ENCODE results near the gene IL27RA. TPM values are rescaled to one million over a fixed set of nuclear protein-coding genes. Genes with fewer than 3 reads are reported as not detected.

Gene IL27RA
- total RNA-seq, 2 experiments from 2014 or later, result 49.8 to 52.0 TPM

GRCh38 chr19:13989487-13989886 is 42.1 kb upstream of the IL27RA start:
- H3K9me3 Mint-ChIP-seq (ENCODE audit: low read depth), result no peaks in the 10 kb centered on the region
- ChIA-PET CTCF (no interaction called here), POLR2A (interaction anchor here (1.1 to 1.4 kb wide), 2 partner anchors 17 to 19 kb away, joined by 3 to 4 read pairs; no protein-coding TSS in a partner anchor)
- H3K27me3 Mint-ChIP-seq, result no peaks in the 10 kb centered on the region
- H3K4me3 Mint-ChIP-seq, result no peak overlapping the region
- ATAC-seq (no peak), DNase-seq (no peak)
- H3K4me1 Mint-ChIP-seq, result peaks cover 51% of the 10 kb centered on the region
- intact Hi-C loops (cut with DNase I, micrococcal nuclease), result loop anchor here in 1 of 2 experiments (5.0 kb wide), 2 partner anchors 37 to 43 kb away; partner anchors contain the start of genes DCAF15 and IL27RA
- peak overlapping the region; percentile 66 for H3K27ac Mint-ChIP-seq
- H3K36me3 Mint-ChIP-seq (ENCODE audit: low read depth), result peaks cover 27% of the 10 kb centered on the region

GRCh38 chr19:13990085-13990484 is 41.5 kb upstream of the IL27RA start:
- Mint-ChIP-seq H3K36me3 (ENCODE audit: low read depth) (peaks cover 29% of the 10 kb centered on the region), H3K27ac (peak overlapping the region; percentile 10), H3K4me3 (no peak overlapping the region), H3K27me3 (no peaks in the 10 kb centered on the region), H3K4me1 (peaks cover 46% of the 10 kb centered on the region), H3K9me3 (ENCODE audit: low read depth) (no peaks in the 10 kb centered on the region)
- intact Hi-C loops (cut with DNase I, micrococcal nuclease), result no loop called here
- DNase-seq, result no peak
- CTCF ChIA-PET, result no interaction called here
- ATAC-seq, result no peak
- POLR2A ChIA-PET, result interaction anchor here (1.1 kb wide), 1 partner anchor 18 kb away, joined by 4 read pairs; no protein-coding TSS in a partner anchor

GRCh38 chr19:13992025-13992424 is 39.5 kb upstream of the IL27RA start:
- H3K36me3 Mint-ChIP-seq (ENCODE audit: low read depth), result peaks cover 29% of the 10 kb centered on the region
- H3K4me3 Mint-ChIP-seq, result no peak overlapping the region
- peaks cover 29% of the 10 kb centered on the region for H3K4me1 Mint-ChIP-seq
- DNase-seq (no peak), ATAC-seq (no peak)
- no peaks in the 10 kb centered on the region for H3K27me3 Mint-ChIP-seq
- ChIA-PET POLR2A (no interaction called here), CTCF (interaction anchor here (1.3 to 2.3 kb wide), 2 partner anchors 56 to 60 kb away, joined by 4 read pairs; no protein-coding TSS in a partner anchor)
- no peak overlapping the region for H3K27ac Mint-ChIP-seq
- intact Hi-C loops (cut with DNase I, micrococcal nuclease), result no loop called here
- no peaks in the 10 kb centered on the region for H3K9me3 Mint-ChIP-seq (ENCODE audit: low read depth)

GRCh38 chr19:13993590-13994300 is 37.8 kb upstream of the IL27RA start:
- intact Hi-C loops (cut with DNase I, micrococcal nuclease), result no loop called here
- Mint-ChIP-seq H3K27ac (no peak overlapping the region), H3K9me3 (ENCODE audit: low read depth) (peaks cover 1% of the 10 kb centered on the region), H3K4me3 (no peak overlapping the region), H3K4me1 (peaks cover 15% of the 10 kb centered on the region), H3K27me3 (no peaks in the 10 kb centered on the region), H3K36me3 (ENCODE audit: low read depth) (peaks cover 30% of the 10 kb centered on the region)
- ATAC-seq (no peak), DNase-seq (no peak)
- CTCF ChIA-PET, result interaction anchor here (0.6 kb wide), 2 partner anchors 122 to 132 kb away, joined by 3 read pairs; no protein-coding TSS in a partner anchor
- POLR2A ChIA-PET, result no interaction called here

- Mint-ChIP-seq H3K4me1 (peaks cover 4% of the 10 kb centered on the region), H3K9me3 (ENCODE audit: low read depth) (peaks cover 4% of the 10 kb centered on the region), H3K27ac (no peak overlapping the region), H3K36me3 (ENCODE audit: low read depth) (peaks cover 33% of the 10 kb centered on the region), H3K4me3 (no peak overlapping the region), H3K27me3 (no peaks in the 10 kb centered on the region)
- DNase-seq (no peak), ATAC-seq (no peak)
- ChIA-PET CTCF (interaction anchor here (0.6 kb wide), 1 partner anchor 16 kb away, joined by 3 read pairs; no protein-coding TSS in a partner anchor), POLR2A (no interaction called here)
- intact Hi-C loops (cut with DNase I, micrococcal nuclease), result no loop called here
Observed at GRCh38 chr19:13995017-13995728, 36.4 kb upstream of the IL27RA start.

GRCh38 chr19:13995878-13996765 is 35.4 kb upstream of the IL27RA start:
- Mint-ChIP-seq H3K36me3 (ENCODE audit: low read depth) (peaks cover 36% of the 10 kb centered on the region), H3K27me3 (no peaks in the 10 kb centered on the region), H3K27ac (no peak overlapping the region), H3K4me3 (no peak overlapping the region), H3K9me3 (ENCODE audit: low read depth) (peaks cover 4% of the 10 kb centered on the region), H3K4me1 (peaks cover 12% of the 10 kb centered on the region)
- ATAC-seq (no peak), DNase-seq (no peak)
- POLR2A ChIA-PET, result no interaction called here
- intact Hi-C loops (cut with DNase I, micrococcal nuclease), result no loop called here
- CTCF ChIA-PET, result interaction anchor here (0.6 kb wide), 1 partner anchor 15 kb away, joined by 3 read pairs; no protein-coding TSS in a partner anchor

- no peaks in the 10 kb centered on the region for H3K27me3 Mint-ChIP-seq
- peaks cover 4% of the 10 kb centered on the region for H3K9me3 Mint-ChIP-seq (ENCODE audit: low read depth)
- ChIA-PET POLR2A (no interaction called here), CTCF (interaction anchor here (0.7 to 0.8 kb wide), 2 partner anchors 63 to 97 kb away, joined by 3 read pairs; no protein-coding TSS in a partner anchor)
- H3K4me1 Mint-ChIP-seq, result peaks cover 21% of the 10 kb centered on the region
- intact Hi-C loops (cut with DNase I, micrococcal nuclease), result no loop called here
- H3K4me3 Mint-ChIP-seq, result no peak overlapping the region
- peaks cover 34% of the 10 kb centered on the region for H3K36me3 Mint-ChIP-seq (ENCODE audit: low read depth)
- no peak for DNase-seq
- H3K27ac Mint-ChIP-seq, result no peak overlapping the region
- no peak for ATAC-seq
Observed at GRCh38 chr19:13996928-13997630, 34.5 kb upstream of the IL27RA start.

GRCh38 chr19:13997631-13997962 is 34.0 kb upstream of the IL27RA start:
- Mint-ChIP-seq H3K4me3 (no peak overlapping the region), H3K27ac (no peak overlapping the region), H3K36me3 (ENCODE audit: low read depth) (peaks cover 30% of the 10 kb centered on the region), H3K9me3 (ENCODE audit: low read depth) (peaks cover 4% of the 10 kb centered on the region), H3K27me3 (no peaks in the 10 kb centered on the region), H3K4me1 (peaks cover 26% of the 10 kb centered on the region)
- ChIA-PET POLR2A (no interaction called here), CTCF (interaction anchor here (0.7 to 0.8 kb wide), 2 partner anchors 62 to 97 kb away, joined by 3 read pairs; no protein-coding TSS in a partner anchor)
- intact Hi-C loops (cut with DNase I, micrococcal nuclease), result no loop called here
- DNase-seq, result no peak
- no peak for ATAC-seq

GRCh38 chr19:13998426-13998825 is 33.1 kb upstream of the IL27RA start:
- no peak for ATAC-seq
- DNase-seq, result no peak
- H3K27ac Mint-ChIP-seq, result no peak overlapping the region
- peaks cover 34% of the 10 kb centered on the region for H3K4me1 Mint-ChIP-seq
- no peaks in the 10 kb centered on the region for H3K27me3 Mint-ChIP-seq
- H3K36me3 Mint-ChIP-seq (ENCODE audit: low read depth), result peaks cover 28% of the 10 kb centered on the region
- POLR2A ChIA-PET, result no interaction called here
- H3K4me3 Mint-ChIP-seq, result no peak overlapping the region
- intact Hi-C loops (cut with DNase I, micrococcal nuclease), result no loop called here
- CTCF ChIA-PET, result interaction anchor here (0.6 kb wide), 2 partner anchors 55 to 137 kb away, joined by 3 read pairs; no protein-coding TSS in a partner anchor
- H3K9me3 Mint-ChIP-seq (ENCODE audit: low read depth), result peaks cover 4% of the 10 kb centered on the region

GRCh38 chr19:13999085-13999484 is 32.5 kb upstream of the IL27RA start:
- ChIA-PET POLR2A (interaction anchor here (0.5 kb wide), 1 partner anchor 82 kb away, joined by 4 read pairs; no protein-coding TSS in a partner anchor), CTCF (no interaction called here)
- H3K9me3 Mint-ChIP-seq (ENCODE audit: low read depth), result peaks cover 4% of the 10 kb centered on the region

More at GRCh38 chr19:13999085-13999484, 32.5 kb upstream of the IL27RA start:
- DNase-seq, result no peak
- Mint-ChIP-seq H3K36me3 (ENCODE audit: low read depth) (peaks cover 28% of the 10 kb centered on the region), H3K4me1 (peaks cover 38% of the 10 kb centered on the region), H3K4me3 (no peak overlapping the region), H3K27me3 (no peaks in the 10 kb centered on the region), H3K27ac (no peak overlapping the region)
- no peak for ATAC-seq
- intact Hi-C loops (cut with DNase I, micrococcal nuclease), result no loop called here
